KOPT-K1 (cell line): Measurements from ENCODE around the gene PRELID1.
"Not testable (repeated sequence)": the region's sequence is repeated elsewhere in the genome, so short reads cannot be mapped to it uniquely, and the experiment has no call there.

Experiments
- H3K27ac ChIP-seq: fragments of 200-600 bp; sonication (generic); 2 replicates; pipeline ENCODE4 v1.5.1; 2016; ENCODE audit warnings: antibody characterized with exemption, mild to moderate bottlenecking, low read depth, low read length; ENCODE audit not compliant: poor library complexity, severe bottlenecking
- H3K36me3 ChIP-seq: fragments of 200-600 bp; sonication (generic); 2 replicates; pipeline ENCODE4 v1.5.1; 2017; ENCODE audit warnings: antibody characterized with exemption, mild to moderate bottlenecking, low read length, moderate library complexity; ENCODE audit not compliant: insufficient read depth
- H3K9me3 ChIP-seq: fragments of 200-600 bp; sonication (generic); 2 replicates; pipeline ENCODE4 v1.5.1; 2017; ENCODE audit warnings: antibody characterized with exemption, low read length, mild to moderate bottlenecking; ENCODE audit not compliant: insufficient read depth, poor library complexity, severe bottlenecking

Gene PRELID1

DNA sequence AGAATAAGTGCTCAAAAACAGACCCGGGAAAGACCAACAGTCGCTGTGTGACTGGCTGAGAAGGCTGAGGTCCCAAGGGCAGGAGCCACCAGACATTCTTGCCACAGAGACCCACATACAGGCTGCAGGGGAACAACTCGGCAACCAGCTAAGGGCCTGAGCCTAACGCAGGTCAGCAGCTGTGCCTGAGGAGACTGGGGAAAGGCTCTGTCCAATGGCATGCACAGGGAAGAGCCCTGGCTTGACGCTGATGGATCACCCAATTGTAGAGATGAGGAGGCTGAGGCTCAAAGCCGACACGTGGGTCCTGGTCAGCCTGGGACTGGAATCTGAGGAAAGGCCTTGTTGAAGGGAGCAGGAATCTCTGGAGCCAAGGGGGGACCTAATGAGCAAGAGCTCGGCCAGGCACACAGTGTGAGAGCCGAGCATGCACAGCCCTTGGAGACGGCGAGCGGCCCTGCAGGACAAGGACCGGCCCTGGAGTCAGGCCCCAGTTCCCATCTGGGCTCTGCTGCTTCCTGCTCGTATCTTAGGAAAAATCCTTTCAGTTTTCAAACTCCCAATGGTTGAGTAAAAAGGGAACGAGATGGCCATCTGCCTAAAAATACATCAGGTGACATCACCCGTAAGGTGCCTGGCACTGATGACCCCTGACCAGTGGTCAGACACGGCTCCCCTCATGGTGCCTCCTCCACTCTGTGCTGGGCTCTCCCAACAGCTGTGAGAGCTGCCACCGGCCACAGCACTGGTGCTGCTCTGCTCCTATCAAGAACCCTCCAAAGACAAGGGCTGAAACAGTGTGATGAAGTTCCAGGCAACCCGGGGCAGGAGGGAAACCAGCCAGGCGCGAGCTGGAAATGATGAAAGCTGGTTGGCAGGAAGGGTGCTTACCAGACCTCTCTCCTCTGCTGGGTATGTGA, 31.4 kb downstream of the PRELID1 start:
- H3K36me3 ChIP-seq: peaks cover 100% of the 10 kb centered on the region
- no peak overlapping the region for H3K27ac ChIP-seq
- H3K9me3 ChIP-seq: no peaks in the 10 kb centered on the region

DNA sequence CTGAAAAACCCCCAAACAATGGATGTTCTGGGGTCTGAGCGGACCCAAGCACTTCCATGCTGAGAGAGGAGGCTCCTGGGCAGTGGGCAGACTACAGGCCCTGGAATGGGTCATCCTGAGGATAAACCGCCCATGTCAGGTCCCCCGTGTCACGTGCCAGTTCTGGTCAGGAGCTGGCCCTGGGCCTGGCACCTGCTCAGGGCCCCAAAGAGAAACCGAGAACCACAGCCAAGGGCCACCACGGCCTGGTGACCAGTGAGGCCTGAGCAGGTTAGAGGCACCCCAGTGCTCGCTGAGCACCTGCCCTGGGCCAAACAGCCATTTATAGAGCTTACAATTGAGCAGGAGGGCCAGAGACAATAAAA, 32.1 kb downstream of the PRELID1 start:
- peaks cover 98% of the 10 kb centered on the region for H3K36me3 ChIP-seq
- no peak overlapping the region for H3K27ac ChIP-seq
- no peaks in the 10 kb centered on the region for H3K9me3 ChIP-seq

DNA sequence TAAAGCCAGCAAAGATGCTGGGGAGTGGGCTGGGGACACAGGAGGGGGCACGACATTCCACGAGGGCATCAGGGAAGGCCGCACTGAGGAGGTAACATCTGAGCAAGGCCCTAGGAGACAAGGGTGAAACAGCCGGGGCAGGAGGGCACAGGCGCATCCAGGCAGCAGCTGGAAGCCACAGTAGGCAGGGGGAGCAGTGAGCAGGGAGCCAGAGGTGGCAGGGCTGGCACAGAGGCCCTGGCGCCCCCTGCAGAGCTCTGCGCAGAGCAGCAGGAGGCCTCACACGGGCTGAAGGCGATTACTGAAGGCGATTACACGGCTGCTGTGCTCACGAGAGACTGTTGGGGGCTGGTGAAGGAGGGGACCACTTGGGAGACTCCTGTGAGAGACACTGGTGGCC, 32.5 kb downstream of the PRELID1 start:
- Histone ChIP-seq H3K36me3 (peaks cover 96% of the 10 kb centered on the region), H3K9me3 (no peaks in the 10 kb centered on the region), H3K27ac (no peak overlapping the region)

DNA sequence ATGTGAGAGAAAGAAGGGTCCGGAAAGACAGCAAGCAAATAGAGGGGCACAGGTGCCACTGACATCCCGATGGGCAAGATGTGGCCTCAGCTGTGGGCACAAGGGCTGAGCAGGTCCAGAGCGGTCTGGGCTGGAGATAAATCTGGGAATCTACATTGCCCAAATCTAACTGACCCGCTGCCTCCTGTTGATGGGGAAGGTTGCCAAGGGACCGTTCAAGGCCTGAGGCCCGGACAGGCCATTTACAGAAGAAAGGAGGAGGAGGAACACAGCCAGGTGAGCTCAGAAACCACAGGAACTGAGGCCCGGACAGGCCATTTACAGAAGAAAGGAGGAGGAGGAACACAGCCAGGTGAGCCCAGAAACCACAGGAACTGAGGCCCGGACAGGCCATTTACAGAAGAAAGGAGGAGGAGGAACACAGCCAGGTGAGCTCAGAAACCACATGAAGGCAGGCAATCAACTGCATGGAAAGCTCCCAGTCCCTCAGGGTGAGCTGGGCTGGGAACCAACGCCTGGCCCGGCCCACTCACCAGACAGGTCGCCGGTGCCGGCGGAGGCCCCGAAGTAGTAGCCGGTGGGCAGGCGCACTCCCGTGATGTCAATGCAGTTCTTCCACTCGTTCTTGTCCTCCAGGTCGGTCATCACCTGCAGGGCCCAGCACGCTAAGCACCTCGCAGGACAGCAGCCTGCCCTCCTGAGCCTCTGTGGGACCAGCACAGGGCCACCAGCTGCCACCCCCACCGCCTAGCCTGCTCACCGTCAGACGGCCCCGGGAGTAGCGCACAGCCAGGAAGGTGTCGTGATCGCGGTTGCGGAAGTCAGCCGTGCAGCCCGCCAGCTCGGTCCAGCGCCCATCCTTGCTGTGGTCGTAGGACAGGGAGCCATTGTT, 33.2 kb downstream of the PRELID1 start:
- Histone ChIP-seq H3K36me3 (peaks cover 96% of the 10 kb centered on the region), H3K27ac (no peak overlapping the region), H3K9me3 (no peaks in the 10 kb centered on the region)

DNA sequence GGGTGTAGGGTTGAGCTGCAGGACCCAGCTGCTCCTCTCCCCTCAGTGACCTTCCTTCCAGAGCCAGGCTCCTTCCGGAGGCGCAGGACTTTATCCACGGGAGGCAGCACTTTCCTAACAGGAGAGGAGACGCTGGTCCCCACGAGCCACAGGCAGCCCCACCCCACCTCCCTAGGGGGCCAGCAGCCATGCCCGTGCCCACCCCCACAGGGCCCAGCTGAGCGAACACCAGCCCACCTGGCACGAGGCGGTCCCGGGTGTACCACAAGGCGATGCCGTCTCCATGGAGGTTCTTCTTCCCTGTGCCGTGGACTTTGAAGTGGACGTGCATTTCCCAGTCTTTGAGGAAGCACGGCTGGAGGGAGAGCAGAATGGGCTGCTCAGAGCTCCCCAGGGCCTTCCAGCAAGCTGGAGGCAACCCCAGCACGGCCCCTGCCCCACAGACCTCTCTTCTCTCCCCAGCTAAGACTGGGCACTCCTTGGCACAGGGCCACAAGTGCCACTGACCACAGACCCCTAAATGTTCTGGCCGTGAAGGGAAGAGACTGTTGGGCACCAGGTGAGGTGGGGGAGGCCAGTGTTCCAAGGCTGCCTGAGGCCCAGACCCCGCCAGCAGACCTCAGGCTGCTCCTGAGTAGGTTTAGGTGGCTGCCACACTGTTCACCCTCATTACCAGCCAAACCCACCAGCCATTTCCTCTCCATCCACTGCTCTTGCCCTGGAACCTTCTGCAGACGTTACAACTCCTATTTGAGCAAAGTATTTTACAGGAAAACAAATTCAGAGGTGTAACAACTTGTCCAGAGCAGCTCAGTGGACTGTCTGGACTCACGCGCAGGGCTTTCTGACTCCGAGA, 34.9 kb downstream of the PRELID1 start:
- Histone ChIP-seq H3K27ac (no peak overlapping the region), H3K36me3 (peaks cover 93% of the 10 kb centered on the region), H3K9me3 (no peaks in the 10 kb centered on the region)

DNA sequence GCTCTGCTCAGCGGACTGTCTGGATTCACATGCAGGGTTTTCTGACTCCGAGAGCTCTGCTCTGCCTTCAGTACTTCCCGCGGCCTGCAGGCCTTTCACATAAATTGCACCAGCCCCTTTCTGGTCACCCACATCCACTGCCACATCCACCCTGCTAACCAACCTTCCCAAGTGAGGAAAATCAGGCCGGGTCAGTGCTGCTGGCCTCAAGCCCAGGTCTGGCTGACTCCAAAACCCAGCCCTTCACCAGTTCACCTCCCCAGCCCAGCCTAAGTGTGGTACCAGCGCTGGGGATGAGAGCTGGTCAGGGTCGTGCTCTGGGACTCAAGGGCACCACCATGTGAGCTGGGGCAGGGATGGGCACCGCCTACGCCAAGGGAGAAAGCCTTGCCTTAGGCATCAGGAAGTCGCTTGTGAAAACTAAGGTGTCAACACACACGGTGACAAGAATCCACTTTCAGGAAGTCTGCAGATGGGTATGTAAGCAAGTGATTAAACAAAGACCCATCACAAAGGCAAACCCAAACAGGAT, 35.6 kb downstream of the PRELID1 start:
- peaks cover 93% of the 10 kb centered on the region for H3K36me3 ChIP-seq
- H3K9me3 ChIP-seq: no peaks in the 10 kb centered on the region
- H3K27ac ChIP-seq: no peak overlapping the region

DNA sequence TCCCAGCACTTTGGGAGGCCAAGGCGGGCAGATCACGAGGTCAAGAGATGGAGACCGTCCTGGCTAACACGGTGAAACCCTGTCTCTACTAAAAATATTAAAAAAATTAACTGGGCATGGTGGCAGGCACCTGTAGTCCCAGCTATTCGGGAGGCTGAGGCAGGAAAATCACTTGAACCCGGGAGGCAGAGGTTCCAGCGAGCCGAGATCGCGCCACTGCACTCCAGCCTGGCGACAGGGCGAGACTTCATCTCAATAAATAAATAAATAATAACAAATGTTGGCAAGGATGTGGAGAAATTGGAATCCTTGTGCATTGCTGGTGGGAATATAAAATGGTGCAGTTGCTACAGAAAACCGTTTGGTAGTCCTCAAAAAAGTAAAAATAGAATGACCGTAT, 39.4 kb downstream of the PRELID1 start:
- not testable (repeated sequence) for H3K9me3 ChIP-seq, H3K27ac ChIP-seq
- peaks cover 89% of the 10 kb centered on the region for H3K36me3 ChIP-seq

DNA sequence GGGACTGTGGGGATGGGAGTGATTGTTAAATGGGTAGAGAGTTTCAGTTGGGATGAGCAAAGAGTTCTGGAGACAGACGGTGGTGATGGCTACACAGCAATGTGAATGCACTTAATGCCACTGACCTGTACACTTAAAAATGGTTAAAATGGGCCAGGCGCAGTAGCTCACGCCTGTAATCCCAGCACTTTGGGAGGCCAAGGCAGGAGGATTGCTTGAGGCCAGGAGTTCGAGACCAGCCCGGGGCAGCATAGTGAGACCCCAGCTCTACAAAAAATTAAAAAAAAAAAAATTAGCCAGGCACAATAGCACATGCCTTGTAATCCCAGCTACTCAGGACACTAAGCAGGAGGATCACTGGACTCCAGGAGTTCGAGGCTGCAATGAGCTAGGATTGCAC, 40.2 kb downstream of the PRELID1 start:
- H3K36me3 ChIP-seq: peaks cover 84% of the 10 kb centered on the region
- H3K27ac ChIP-seq: no peak overlapping the region
- H3K9me3 ChIP-seq: no peaks in the 10 kb centered on the region

DNA sequence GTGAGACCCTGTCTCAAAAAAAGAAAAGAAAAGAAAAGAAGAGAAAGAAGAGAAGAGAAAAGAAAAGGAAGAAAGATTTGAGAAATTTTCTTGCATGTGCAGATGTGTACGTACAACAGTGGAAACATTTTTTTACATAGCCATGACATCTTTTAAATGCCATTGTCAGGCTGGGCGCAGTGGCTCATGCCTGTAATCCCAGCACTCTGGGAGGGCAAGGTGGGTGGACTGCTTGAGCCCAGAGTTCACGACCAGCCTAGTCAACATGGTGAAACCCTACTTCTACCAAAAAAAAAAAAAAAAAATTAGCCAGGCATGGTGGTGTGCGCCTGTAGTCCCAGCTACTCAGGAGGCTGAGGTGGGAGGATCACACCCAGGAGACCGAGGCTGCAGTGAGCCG, 41.3 kb downstream of the PRELID1 start:
- no peaks in the 10 kb centered on the region for H3K9me3 ChIP-seq
- H3K27ac ChIP-seq: no peak overlapping the region
- H3K36me3 ChIP-seq: peaks cover 84% of the 10 kb centered on the region

DNA sequence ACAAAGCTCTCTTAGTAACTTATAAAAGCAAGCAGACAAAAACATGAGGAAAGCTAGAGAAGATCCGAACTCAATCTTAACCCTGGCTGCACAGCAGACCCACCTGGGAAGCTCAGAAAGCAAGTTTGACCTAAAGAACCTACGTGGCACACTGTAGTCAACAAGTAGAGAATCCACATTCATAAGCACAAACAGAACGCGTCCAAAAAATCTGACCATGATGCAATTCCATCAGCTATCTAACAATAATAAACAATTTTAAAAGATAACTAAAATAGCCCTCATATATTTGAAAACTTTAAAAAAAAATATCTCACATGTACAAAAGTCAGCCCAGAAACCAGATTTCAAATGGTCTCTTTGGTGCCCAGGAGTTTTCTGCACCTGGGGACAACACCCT, 43.2 kb downstream of the PRELID1 start:
- no peak overlapping the region for H3K27ac ChIP-seq
- H3K36me3 ChIP-seq: peaks cover 72% of the 10 kb centered on the region
- H3K9me3 ChIP-seq: no peaks in the 10 kb centered on the region

DNA sequence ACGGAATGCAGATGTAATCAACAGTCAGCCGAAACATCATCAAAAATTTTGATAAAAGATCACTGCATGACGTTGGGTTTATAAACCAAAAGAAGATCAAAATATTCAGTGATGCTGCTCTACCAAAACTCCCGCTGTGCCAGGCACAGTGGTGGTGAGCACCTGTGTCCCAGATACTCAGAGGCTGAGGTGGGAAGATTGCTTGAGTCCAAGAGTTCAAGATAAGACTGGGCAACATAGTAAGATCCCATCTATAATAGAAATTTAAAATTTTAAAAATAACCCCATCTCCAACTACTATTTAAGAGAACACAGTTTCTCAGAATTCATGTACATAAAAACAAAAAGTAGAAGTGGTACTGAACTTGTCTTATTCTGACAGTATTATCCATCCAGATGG, 44.1 kb downstream of the PRELID1 start:
- no peaks in the 10 kb centered on the region for H3K9me3 ChIP-seq
- H3K36me3 ChIP-seq: peaks cover 64% of the 10 kb centered on the region
- no peak overlapping the region for H3K27ac ChIP-seq

DNA sequence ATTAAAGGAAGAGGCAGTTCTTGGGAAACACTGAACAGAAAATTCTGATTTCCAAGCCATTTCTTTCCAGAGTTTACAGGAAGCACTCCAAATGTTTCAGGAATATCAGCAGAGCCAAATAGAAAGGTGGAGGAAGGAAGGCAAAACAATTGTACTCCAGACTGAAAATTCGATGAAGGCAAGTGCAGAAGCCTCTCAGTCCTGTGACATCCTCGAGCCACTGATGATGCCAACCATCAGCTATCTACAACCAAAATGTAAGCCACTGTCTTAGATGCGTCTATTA, 45.7 kb downstream of the PRELID1 start:
- Histone ChIP-seq H3K36me3 (peaks cover 51% of the 10 kb centered on the region), H3K9me3 (no peaks in the 10 kb centered on the region), H3K27ac (no peak overlapping the region)

DNA sequence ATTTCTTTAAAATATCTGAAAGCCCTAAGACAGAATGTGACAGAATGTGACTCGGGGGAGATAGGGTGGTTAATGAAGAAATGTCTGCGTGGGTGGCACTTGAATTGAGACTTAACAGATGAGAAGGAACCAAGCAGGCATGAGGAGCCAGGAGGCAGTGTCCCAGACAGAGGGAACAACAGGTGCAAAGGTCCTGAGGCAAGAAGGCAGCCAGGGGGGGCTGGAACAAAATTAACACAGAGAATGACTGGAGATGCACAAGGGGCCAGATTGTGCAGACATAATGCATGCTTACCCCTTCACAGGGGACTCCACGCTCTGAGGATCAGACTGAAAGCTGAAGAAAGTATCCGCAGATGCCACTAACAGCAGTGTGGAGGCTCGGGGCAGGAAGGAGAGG, 46.2 kb downstream of the PRELID1 start:
- peaks cover 46% of the 10 kb centered on the region for H3K36me3 ChIP-seq
- no peak overlapping the region for H3K27ac ChIP-seq
- no peaks in the 10 kb centered on the region for H3K9me3 ChIP-seq

DNA sequence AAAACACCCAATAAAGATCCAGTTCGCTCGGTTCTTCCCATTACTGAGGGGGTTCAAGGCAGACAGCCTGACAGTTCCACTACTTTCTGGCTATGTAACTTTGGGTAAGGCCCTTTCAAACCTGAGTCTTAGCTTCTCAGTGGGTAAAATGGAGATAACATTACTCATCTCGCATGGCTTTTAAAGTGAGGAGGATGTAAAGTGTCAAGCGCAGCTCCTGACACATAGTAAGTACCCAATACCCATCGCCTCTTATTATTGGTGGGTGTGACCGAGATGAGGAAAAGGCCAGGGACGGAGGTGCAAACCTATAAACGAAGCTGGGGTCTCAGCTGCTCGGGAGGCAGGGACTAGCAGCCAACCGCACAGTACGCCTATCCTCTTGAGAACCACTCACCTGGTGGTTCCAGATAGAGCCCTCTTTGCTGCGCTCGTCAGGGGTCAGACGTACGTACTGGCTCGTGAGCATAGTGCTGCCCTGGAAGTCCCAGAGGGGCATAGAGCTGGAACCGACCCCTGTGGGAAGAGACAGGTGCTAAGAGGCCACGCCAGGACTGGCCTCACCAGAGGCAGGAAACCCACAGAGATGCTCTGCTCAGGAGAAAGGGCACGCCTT, 47.3 kb downstream of the PRELID1 start:
- no peaks in the 10 kb centered on the region for H3K9me3 ChIP-seq
- peaks cover 37% of the 10 kb centered on the region for H3K36me3 ChIP-seq
- peak overlapping the region; percentile 88 for H3K27ac ChIP-seq
